Vagina (tissue), 2 donors: ENCODE results near the gene CCDC40.

Experiments used
- POLR2A ChIP-seq, 2 donors: fragments of 450-650 bp; IDR thresholded peaks; one replicate each; pipeline ENCODE4 v1.6.1; 2017; ENCODE audit warnings: antibody characterized with exemption in 2 of 2, mild to moderate bottlenecking in 2 of 2, moderate library complexity in 2 of 2
- TF ChIP-seq, protein P1 (sequence below), 3 experiments: fragments of 450-650 bp in 2 of 3; fragments of 200-600 bp in 1 of 3; sonication (generic) in 1 of 3; IDR thresholded peaks; one replicate each; pipeline ENCODE4 v1.5.1; 2017 to 2019; ENCODE audit warnings: antibody characterized with exemption in 3 of 3, mild to moderate bottlenecking in 2 of 3, moderate library complexity in 2 of 3

DNA sequence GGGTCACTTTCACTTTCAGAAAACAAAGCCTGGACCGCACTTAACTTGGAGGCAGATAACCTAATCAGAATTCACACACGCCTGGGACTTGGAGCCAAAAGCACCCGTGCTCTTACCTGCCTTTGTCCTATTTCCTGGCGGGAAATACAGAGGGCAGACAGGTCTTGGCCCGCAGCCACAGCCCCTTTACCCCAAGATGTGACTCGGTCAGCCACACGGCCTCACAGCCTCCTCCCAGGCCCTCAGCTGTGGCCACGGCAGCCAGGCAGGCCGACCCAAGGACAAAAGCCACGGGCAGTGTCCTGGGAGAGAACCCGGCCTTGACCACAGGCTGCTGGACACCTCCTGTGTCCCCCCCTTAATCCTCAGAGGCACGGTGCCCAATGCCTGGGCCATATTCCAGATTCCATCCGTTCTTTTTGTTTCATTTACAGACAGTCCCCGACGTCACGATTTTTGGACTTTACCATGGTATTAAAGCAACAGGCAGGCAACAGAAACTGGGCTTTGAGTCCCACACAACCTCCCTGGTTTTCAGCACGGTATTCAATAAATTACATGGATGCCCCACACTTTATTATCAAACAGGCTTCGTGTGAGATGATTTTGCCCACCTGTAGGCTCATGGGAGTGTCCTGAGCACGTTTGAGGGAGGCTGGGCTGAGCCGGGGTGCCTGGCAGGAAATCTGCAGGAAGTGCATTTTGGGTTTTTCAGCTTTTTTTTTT is 34.8 kb downstream of the CCDC40 start:
- no peak for TF ChIP-seq POLR2A (IDR thresholded peaks at IDR 0.05)
- TF ChIP-seq, protein P1, sequence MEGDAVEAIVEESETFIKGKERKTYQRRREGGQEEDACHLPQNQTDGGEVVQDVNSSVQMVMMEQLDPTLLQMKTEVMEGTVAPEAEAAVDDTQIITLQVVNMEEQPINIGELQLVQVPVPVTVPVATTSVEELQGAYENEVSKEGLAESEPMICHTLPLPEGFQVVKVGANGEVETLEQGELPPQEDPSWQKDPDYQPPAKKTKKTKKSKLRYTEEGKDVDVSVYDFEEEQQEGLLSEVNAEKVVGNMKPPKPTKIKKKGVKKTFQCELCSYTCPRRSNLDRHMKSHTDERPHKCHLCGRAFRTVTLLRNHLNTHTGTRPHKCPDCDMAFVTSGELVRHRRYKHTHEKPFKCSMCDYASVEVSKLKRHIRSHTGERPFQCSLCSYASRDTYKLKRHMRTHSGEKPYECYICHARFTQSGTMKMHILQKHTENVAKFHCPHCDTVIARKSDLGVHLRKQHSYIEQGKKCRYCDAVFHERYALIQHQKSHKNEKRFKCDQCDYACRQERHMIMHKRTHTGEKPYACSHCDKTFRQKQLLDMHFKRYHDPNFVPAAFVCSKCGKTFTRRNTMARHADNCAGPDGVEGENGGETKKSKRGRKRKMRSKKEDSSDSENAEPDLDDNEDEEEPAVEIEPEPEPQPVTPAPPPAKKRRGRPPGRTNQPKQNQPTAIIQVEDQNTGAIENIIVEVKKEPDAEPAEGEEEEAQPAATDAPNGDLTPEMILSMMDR (IDR thresholded peaks at IDR 0.05) = no peak
